Urinary bladder (tissue), 4 donors: ENCODE data around the gene GSG1L. TPM values are rescaled to one million over a fixed set of nuclear protein-coding genes. Genes with fewer than 3 reads are reported as not detected.

Experiments used
- DNase-seq: peaks from one replicate; pipeline ENCODE4 v3.0.0-alpha.2; 2015; ENCODE audit errors: extremely low spot score
- H3K27ac ChIP-seq: one replicate; pipeline ENCODE4 v1.5.1; 2013; ENCODE audit warnings: low read depth, mild to moderate bottlenecking, moderate library complexity
- H3K36me3 ChIP-seq: one replicate; pipeline ENCODE4 v1.6.1; 2013; ENCODE audit warnings: mild to moderate bottlenecking, moderate library complexity; ENCODE audit not compliant: insufficient read depth
- H3K4me1 ChIP-seq: one replicate; pipeline ENCODE4 v1.6.1; 2013; ENCODE audit warnings: mild to moderate bottlenecking, moderate library complexity; ENCODE audit not compliant: insufficient read depth
- H3K4me3 ChIP-seq: one replicate; pipeline ENCODE4 v1.5.1; 2013; ENCODE audit warnings: low read depth, low read length
- WGBS: extraction: QIAGEN DNeasy Blood & Tissue Kit; methylation state at CpG from one replicate; pipeline ENCODE4 v1.1.7; 2013; 5-methylcytosine and 5-hydroxymethylcytosine counted together
- polyA plus RNA-seq: library from polyadenylated mRNA; stranded (reverse); fragments of 200-250 nt; gene quantifications from one replicate; pipeline ENCODE4 v1.2.3, GENCODE V29; 2013
- total RNA-seq: library from RNA; depleted of rRNA; stranded (reverse); fragments of >200 nt; gene quantifications from one replicate; pipeline ENCODE4 v1.2.3, GENCODE V29; 2014
- donor health status: healthy with polysubstance abuse.
- donor health status: healthy.

Gene GSG1L
- total and polyA plus RNA-seq, 2 donors: 0.53 to 1.7 TPM

DNA sequence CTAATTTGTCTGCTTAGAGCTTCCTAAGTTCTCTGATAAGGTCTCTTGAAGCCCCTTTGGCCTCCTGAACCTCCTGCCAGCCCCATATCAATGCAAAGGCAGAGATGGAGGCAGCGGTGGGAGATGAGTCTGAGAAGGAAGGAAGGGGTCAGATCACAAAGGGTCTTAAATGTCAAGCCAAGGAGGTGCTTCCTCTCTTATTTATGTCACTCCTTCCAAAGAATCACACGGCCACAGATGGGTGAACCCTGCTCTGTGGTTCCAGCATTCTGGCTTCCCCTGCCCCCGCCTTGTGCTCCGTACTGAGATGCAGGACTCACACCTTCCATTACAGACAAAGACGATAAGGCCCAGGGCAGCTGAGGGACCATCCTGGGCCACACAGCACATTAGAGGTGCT is 96.3 kb downstream of the GSG1L start:
- H3K4me3 ChIP-seq: no peak overlapping the region
- 85% methylated on average over 5 of the region's 5 CpGs for WGBS
- no peaks in the 10 kb centered on the region for H3K4me1 ChIP-seq
- H3K36me3 ChIP-seq: no peaks in the 10 kb centered on the region
- DNase-seq: no peak
- no peak overlapping the region for H3K27ac ChIP-seq

- no peak for DNase-seq
- H3K4me3 ChIP-seq: no peak overlapping the region
- 93% methylated on average over 4 of the region's 4 CpGs for WGBS
- no peaks in the 10 kb centered on the region for H3K36me3 ChIP-seq
- no peaks in the 10 kb centered on the region for H3K4me1 ChIP-seq
- H3K27ac ChIP-seq: no peak overlapping the region
Measured at GRCh38 chr16:27966756-27967155, 96.8 kb downstream of the GSG1L start.

DNA sequence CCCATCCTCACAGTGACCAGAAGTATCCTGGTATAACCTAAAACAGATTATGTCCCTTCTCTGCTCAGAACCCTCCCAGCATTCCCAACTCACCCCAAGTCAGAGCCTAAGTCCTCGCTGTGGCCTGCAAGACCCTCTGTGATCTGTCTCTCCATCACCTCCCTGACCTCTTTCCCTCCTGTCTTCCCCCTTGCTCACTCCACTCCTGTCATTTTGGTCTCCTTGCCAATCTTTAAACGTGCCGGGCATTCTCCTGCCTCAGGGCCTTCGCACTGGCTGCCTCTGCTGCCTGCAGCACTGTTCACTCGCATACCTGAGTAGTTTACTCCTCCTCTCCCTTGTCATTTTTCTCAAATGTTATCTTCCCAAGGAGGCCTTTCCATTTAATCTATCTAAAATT is 97.7 kb downstream of the GSG1L start:
- 87% methylated on average over 5 of the region's 5 CpGs for WGBS
- H3K4me1 ChIP-seq: no peaks in the 10 kb centered on the region
- no peak for DNase-seq
- no peak overlapping the region for H3K27ac ChIP-seq
- no peak overlapping the region for H3K4me3 ChIP-seq
- no peaks in the 10 kb centered on the region for H3K36me3 ChIP-seq

GRCh38 chr16:27963471-27963965 is 100.0 kb downstream of the GSG1L start:
- no peak for DNase-seq
- H3K4me3 ChIP-seq: no peak overlapping the region
- H3K36me3 ChIP-seq: no peaks in the 10 kb centered on the region
- 82% methylated on average over 7 of the region's 7 CpGs for WGBS
- no peak overlapping the region for H3K27ac ChIP-seq
- H3K4me1 ChIP-seq: no peaks in the 10 kb centered on the region

DNA sequence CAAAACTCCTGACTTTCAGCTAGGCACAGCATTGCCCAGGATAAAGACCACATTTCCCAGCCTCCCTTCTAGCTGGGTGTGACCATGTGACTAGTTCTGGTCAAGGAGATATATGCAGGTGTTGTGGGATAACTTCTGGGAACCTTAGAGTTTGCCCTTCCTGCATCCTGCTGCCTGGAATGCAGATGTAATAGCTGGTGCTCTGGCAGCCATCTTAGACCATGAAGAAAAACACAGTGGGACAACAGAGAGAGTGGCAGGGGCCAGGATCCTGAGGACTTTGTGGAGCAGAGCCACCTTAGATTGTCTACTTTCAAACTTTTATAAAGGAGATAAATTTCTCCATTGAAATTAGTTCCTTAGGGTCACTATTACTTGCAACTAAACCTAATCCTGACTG is 101.3 kb downstream of the GSG1L start:
- DNase-seq: no peak
- Histone ChIP-seq H3K4me1 (no peaks in the 10 kb centered on the region), H3K27ac (no peak overlapping the region)

GRCh38 chr16:27961296-27961620 is 102.3 kb downstream of the GSG1L start:
- DNase-seq: no peak
- WGBS: 89% methylated on average over 3 of the region's 3 CpGs

More for the DNA sequence above, 101.3 kb downstream of the GSG1L start:
- Histone ChIP-seq H3K4me3 (no peak overlapping the region), H3K36me3 (no peaks in the 10 kb centered on the region)

GRCh38 chr16:27960619-27961295 is 102.8 kb downstream of the GSG1L start:
- WGBS: 63% methylated on average over 17 of the region's 17 CpGs
- no peak overlapping the region for H3K27ac ChIP-seq
- no peak overlapping the region for H3K4me3 ChIP-seq
- no peaks in the 10 kb centered on the region for H3K4me1 ChIP-seq
- DNase-seq: no peak
- no peaks in the 10 kb centered on the region for H3K36me3 ChIP-seq

More at GRCh38 chr16:27961296-27961620, 102.3 kb downstream of the GSG1L start:
- no peaks in the 10 kb centered on the region for H3K36me3 ChIP-seq
- no peak overlapping the region for H3K27ac ChIP-seq
- no peaks in the 10 kb centered on the region for H3K4me1 ChIP-seq
- H3K4me3 ChIP-seq: no peak overlapping the region

DNA sequence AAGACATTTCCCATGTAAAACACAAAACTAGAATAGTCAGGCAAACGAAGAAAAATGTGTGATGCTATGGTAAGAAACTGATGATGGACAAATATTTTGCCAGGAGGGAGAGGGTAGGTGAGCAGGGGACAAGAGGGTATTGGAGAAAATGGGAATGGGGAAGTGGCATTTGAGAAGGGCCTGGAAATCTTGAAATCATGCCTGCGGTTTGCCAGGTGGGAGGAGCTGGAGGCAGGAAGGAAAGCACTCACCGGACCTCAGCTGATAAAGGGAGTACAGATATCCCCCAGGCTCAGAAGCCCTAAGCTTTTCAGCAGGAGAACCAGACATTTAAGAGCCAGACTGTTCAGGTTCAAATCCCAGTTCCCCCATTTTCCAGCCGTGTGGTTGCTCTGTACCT is 103.6 kb downstream of the GSG1L start:
- 36% methylated on average over 4 of the region's 4 CpGs for WGBS
- no peaks in the 10 kb centered on the region for H3K4me1 ChIP-seq
- H3K27ac ChIP-seq: no peak overlapping the region
- no peak overlapping the region for H3K4me3 ChIP-seq
- no peaks in the 10 kb centered on the region for H3K36me3 ChIP-seq
- DNase-seq: no peak

GRCh38 chr16:27954191-27954590 is 109.3 kb downstream of the GSG1L start:
- Histone ChIP-seq H3K36me3 (no peaks in the 10 kb centered on the region), H3K4me3 (no peak overlapping the region), H3K27ac (no peak overlapping the region), H3K4me1 (no peaks in the 10 kb centered on the region)
- 76% methylated on average over 3 of the region's 3 CpGs for WGBS
- no peak for DNase-seq

- Histone ChIP-seq H3K4me1 (no peaks in the 10 kb centered on the region), H3K4me3 (no peak overlapping the region), H3K36me3 (no peaks in the 10 kb centered on the region), H3K27ac (no peak overlapping the region)
- no peak for DNase-seq
- WGBS: 87% methylated on average over 3 of the region's 3 CpGs
Measured at GRCh38 chr16:27952811-27953210, 110.7 kb downstream of the GSG1L start.

DNA sequence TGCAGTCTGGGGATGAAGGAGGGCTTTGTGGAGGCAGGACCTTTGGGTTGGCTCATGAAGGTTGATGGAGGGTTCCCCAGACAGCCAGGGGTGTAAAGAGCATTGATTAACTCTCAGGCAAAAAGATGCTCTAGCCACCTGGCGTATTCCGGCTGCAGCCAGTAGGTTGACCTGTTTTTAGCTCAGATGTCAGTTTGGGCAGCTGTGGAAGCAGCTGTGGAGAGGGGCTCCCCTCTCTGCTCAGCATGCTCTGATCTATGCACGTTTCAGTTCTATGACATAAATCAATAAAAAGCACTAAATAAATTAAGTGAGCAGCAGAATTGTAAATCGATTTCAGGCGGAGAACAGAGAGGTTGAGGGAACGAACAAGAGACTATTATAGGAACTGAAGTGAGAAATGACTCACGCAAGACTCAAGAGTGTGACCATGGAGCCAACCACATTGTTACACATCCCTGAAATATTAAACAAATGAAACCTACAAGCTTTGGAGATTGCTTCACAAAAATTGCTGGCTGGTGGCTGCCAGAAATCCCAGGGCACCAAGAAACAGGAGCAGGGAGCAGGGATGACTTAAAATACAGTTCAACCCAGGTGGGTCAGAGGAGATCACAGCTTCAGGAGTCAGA is 111.9 kb downstream of the GSG1L start:
- Histone ChIP-seq H3K4me1 (no peaks in the 10 kb centered on the region), H3K27ac (no peak overlapping the region), H3K36me3 (no peaks in the 10 kb centered on the region), H3K4me3 (no peak overlapping the region)
- WGBS: 71% methylated on average over 7 of the region's 7 CpGs
- DNase-seq: no peak

- Histone ChIP-seq H3K36me3 (no peaks in the 10 kb centered on the region), H3K4me3 (no peak overlapping the region), H3K4me1 (no peaks in the 10 kb centered on the region), H3K27ac (no peak overlapping the region)
- DNase-seq: no peak
- WGBS: 83% methylated on average over 7 of the region's 7 CpGs
Measured at GRCh38 chr16:27950206-27950887, 113.2 kb downstream of the GSG1L start.

- no peak for DNase-seq
- no peaks in the 10 kb centered on the region for H3K4me1 ChIP-seq
- H3K27ac ChIP-seq: no peak overlapping the region
- H3K36me3 ChIP-seq: no peaks in the 10 kb centered on the region
- WGBS: 81% methylated on average over 7 of the region's 7 CpGs
- no peak overlapping the region for H3K4me3 ChIP-seq
Measured at GRCh38 chr16:27947696-27948095, 115.8 kb downstream of the GSG1L start.
